ENCODE data around the gene SEL1L2. TPM values are rescaled to one million over a fixed set of nuclear protein-coding genes. Genes with fewer than 3 reads are reported as not detected.

SEL1L2 gene
- total RNA-seq, 1 experiment from 2014 or later: not detected

- TF ChIP-seq NFE2L1 (CRISPR knock-in tag; IDR thresholded peaks at IDR 0.05) (no peak), IRF1 (CRISPR knock-in tag; IDR thresholded peaks at IDR 0.05) (no peak), ATF3 (CRISPR knock-in tag; conservative IDR thresholded peaks at IDR 0.05) (no peak), ZNF532 (CRISPR knock-in tag; IDR thresholded peaks at IDR 0.05; ENCODE audit: borderline replicate concordance) (no peak), ZMAT4 (CRISPR knock-in tag; IDR thresholded peaks at IDR 0.05) (no peak)
Measured at GRCh38 chr20:14036567-14036966, 46.2 kb upstream of the SEL1L2 start (continued).

- H3K4me1 Mint-ChIP-seq: peaks cover 5% of the 10 kb centered on the region; the same call in 1 of the 2 replicates
- no peak overlapping the region for H3K27ac Mint-ChIP-seq
- H3K4me3 Mint-ChIP-seq: no peak overlapping the region
- peaks cover 6% of the 10 kb centered on the region; the same call in 1 of the 2 replicates for H3K36me3 Mint-ChIP-seq
- no peak for ATAC-seq
- no peaks in the 10 kb centered on the region for H3K27me3 Mint-ChIP-seq (ENCODE audit: low read depth)
- TF ChIP-seq NFE2L1 (CRISPR knock-in tag; IDR thresholded peaks at IDR 0.05) (no peak), CBFB (CRISPR knock-in tag; IDR thresholded peaks at IDR 0.05; ENCODE audit: low read depth) (no peak), PRRX2 (CRISPR knock-in tag; IDR thresholded peaks at IDR 0.05) (no peak), ZMAT4 (CRISPR knock-in tag; IDR thresholded peaks at IDR 0.05) (no peak), ZNF219 (CRISPR knock-in tag; IDR thresholded peaks at IDR 0.05; ENCODE audit: borderline replicate concordance) (no peak), NFATC4 (CRISPR knock-in tag; IDR thresholded peaks at IDR 0.05) (no peak), OVOL2 (CRISPR knock-in tag; IDR thresholded peaks at IDR 0.05; ENCODE audit: borderline replicate concordance) (no peak), MLX (CRISPR knock-in tag; IDR thresholded peaks at IDR 0.05) (no peak), IRF2 (CRISPR knock-in tag; IDR thresholded peaks at IDR 0.05; ENCODE audit: borderline replicate concordance, low read depth) (no peak), CREM (CRISPR knock-in tag; IDR thresholded peaks at IDR 0.05) (no peak), ATF2 (CRISPR knock-in tag; IDR thresholded peaks at IDR 0.05; ENCODE audit: borderline replicate concordance, low read depth) (no peak), ATF1 (CRISPR knock-in tag; IDR thresholded peaks at IDR 0.05) (no peak), E2F4 (CRISPR knock-in tag; IDR thresholded peaks at IDR 0.05; ENCODE audit: borderline replicate concordance, low read depth) (no peak), ZNF232 (CRISPR knock-in tag; IDR thresholded peaks at IDR 0.05) (no peak), TEAD1 (CRISPR knock-in tag; IDR thresholded peaks at IDR 0.05) (no peak), JAZF1 (CRISPR knock-in tag; IDR thresholded peaks at IDR 0.05) (no peak), ZNF532 (CRISPR knock-in tag; IDR thresholded peaks at IDR 0.05; ENCODE audit: borderline replicate concordance) (no peak), HMGA2 (CRISPR knock-in tag; IDR thresholded peaks at IDR 0.05) (no peak), RELA (CRISPR knock-in tag; IDR thresholded peaks at IDR 0.05; ENCODE audit: borderline replicate concordance) (no peak), FOXP1 (CRISPR knock-in tag; IDR thresholded peaks at IDR 0.05; ENCODE audit: borderline replicate concordance) (no peak)
- ChIA-PET POLR2A (no interaction called here), CTCF (no interaction called here)
- DNase-seq (ENCODE audit: low spot score): no peak
- H3K9me3 Mint-ChIP-seq: peaks cover 8% of the 10 kb centered on the region
Measured at GRCh38 chr20:14033310-14033709, 42.9 kb upstream of the SEL1L2 start.

Data from WTC11 (cell line).